ENCODE results near the gene H1-8.
"Not testable (repeated sequence)": the region's sequence is repeated elsewhere in the genome, so short reads cannot be mapped to it uniquely, and the experiment has no call there.

Gene H1-8

DNA sequence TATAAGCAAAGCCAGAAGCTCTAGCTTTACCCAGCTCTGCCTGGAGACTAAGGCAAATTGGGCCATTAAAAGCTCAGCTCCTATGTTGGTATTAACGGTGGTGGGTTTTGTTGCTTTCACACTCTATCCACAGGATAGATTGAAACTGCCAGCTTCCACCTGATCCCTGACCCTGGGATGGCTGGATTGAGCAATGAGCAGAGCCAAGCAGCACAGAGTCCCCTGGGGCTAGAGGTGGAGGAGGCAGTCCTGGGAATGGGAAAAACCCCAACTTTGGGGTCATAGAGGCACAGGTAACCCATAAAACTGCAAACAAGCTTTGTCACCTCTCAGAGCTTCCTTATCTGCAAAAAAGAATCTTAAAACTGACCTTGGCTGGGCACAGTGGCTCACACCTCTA, 7.9 kb upstream of the H1-8 start:
- Mint-ChIP-seq H3K9me3 (no peaks in the 10 kb centered on the region), H3K27me3 (no peaks in the 10 kb centered on the region)

DNA sequence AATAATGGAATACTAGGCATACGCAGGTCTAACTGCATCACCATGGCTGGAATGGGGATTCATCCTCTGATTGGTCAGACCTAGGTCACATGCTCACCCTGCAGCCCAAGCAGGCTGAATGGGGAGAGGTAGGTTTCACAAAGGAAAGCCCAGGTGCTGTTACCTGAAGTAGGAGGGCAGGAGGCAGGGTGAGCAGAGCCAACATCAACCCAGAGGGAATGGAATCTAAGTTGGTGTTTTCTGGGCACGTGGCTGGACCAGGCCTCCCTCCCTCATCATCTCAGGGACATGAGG, 6.7 kb upstream of the H1-8 start:
- Mint-ChIP-seq H3K27me3 (no peaks in the 10 kb centered on the region), H3K4me3 (no peak overlapping the region), H3K27ac (no peak overlapping the region), H3K36me3 (ENCODE audit: low read depth) (no peaks in the 10 kb centered on the region), H3K9me3 (no peaks in the 10 kb centered on the region), H3K4me1 (ENCODE audit: low read depth) (no peaks in the 10 kb centered on the region)
- DNase-seq: no peak

More for the DNA sequence above, 7.9 kb upstream of the H1-8 start:
- Mint-ChIP-seq H3K4me3 (no peak overlapping the region), H3K27ac (no peak overlapping the region), H3K4me1 (ENCODE audit: low read depth) (no peaks in the 10 kb centered on the region), H3K36me3 (ENCODE audit: low read depth) (no peaks in the 10 kb centered on the region)
- DNase-seq: no peak

DNA sequence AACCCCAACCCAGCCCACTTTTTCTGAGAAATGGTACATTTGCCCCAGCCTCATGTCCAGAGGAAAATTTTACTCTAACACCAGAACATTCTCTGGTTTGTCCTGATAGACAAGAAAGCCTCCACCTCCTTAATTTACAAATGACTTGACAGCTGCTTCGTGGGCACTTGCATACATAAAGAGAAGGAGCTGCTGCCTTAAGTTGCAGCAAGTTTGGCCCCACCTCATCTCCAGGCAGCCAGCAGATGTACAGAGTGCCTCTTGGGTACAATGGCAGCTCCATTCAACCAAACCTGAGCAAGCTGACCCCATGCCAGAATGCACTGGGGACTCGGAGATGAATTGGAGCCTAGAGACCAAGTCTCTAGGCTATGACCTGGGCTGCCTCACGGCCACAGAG, 6.2 kb upstream of the H1-8 start:
- DNase-seq: no peak
- Mint-ChIP-seq H3K36me3 (ENCODE audit: low read depth) (no peaks in the 10 kb centered on the region), H3K27me3 (no peaks in the 10 kb centered on the region), H3K27ac (no peak overlapping the region), H3K4me1 (ENCODE audit: low read depth) (no peaks in the 10 kb centered on the region), H3K4me3 (no peak overlapping the region), H3K9me3 (no peaks in the 10 kb centered on the region)

DNA sequence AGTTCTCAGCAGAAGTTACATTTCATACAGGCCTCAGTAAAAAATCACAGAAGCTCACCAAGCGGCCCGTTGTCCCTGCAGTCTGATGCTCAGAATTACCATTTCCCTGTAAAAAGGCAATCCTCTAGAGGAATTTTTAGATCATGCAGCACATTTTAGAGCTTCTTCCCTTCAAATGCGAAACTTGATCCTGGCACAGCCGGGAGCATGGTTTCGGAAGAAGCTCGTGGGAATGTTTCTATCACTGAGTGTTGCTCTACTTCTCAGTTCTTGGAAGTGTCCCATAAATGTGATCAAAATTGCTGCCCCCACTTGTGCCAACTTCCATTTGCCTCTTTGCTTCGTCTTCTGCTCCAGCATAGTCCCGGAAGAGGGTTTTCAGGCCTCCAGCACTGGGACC, 3.8 kb upstream of the H1-8 start:
- Mint-ChIP-seq H3K4me3 (no peak overlapping the region), H3K9me3 (no peaks in the 10 kb centered on the region), H3K4me1 (ENCODE audit: low read depth) (no peaks in the 10 kb centered on the region), H3K27me3 (no peaks in the 10 kb centered on the region), H3K36me3 (ENCODE audit: low read depth) (no peaks in the 10 kb centered on the region), H3K27ac (no peak overlapping the region)
- DNase-seq: no peak

DNA sequence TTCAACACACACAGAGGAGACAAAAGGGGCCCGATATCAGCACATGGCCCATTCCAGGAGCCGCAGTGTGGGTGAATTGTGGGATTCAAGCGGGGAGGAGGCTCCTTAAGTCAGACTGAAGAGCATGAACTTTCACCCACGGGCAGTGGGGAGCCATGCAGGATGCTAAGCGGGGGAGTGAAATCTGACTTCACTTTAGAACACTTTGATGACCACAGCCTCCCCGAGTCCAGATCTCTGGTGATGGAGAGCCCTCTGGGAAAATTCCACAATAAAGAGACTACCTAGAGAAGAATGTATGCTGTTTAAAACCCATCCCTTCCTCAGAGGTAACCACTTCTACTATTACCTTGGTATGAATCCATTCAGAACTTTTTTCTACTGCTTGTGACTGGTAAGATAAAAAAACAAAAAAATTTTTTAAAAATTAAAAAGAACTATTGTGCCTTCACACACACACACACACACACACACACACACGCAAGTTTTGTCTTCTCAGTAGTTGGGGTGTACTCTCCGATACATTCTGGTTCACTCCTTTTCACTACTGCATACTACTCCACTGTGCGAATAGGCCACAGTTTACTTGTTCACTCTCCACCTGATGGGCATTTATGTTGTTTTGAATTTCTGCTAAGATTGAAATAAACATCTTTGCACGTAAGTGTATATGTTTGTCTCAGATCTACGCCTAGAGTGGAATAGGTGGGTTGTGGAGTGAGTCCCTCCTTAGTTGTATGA, 2.0 kb upstream of the H1-8 start:
- no peak for DNase-seq
- Mint-ChIP-seq H3K27me3 (no peaks in the 10 kb centered on the region), H3K4me3 (no peak overlapping the region), H3K9me3 (no peaks in the 10 kb centered on the region), H3K27ac (no peak overlapping the region), H3K4me1 (ENCODE audit: low read depth) (no peaks in the 10 kb centered on the region), H3K36me3 (ENCODE audit: low read depth) (no peaks in the 10 kb centered on the region)

DNA sequence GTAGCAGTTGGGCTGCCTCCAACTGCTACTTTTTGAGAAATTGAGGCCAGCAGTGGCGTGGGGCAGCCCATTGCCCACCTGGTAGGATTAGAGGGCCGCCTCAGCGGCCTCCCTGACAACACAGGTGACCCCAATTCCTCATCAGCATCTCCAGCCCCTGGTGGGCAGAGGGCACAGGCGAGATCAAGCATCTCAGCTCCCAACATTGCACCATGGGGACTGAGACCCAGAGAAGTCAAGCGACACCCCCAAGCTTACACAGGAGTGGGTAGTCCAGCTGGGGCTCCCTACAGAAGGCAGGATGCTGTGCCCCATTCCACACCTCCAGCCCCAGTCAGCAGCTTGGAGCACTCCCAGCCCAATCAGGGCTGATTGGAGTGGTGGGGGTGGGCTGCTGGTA, 228 bp upstream of the H1-8 start:
- Mint-ChIP-seq H3K27me3 (no peaks in the 10 kb centered on the region), H3K27ac (no peak overlapping the region), H3K4me3 (no peak overlapping the region), H3K36me3 (ENCODE audit: low read depth) (no peaks in the 10 kb centered on the region), H3K9me3 (no peaks in the 10 kb centered on the region), H3K4me1 (ENCODE audit: low read depth) (no peaks in the 10 kb centered on the region)
- DNase-seq: no peak

DNA sequence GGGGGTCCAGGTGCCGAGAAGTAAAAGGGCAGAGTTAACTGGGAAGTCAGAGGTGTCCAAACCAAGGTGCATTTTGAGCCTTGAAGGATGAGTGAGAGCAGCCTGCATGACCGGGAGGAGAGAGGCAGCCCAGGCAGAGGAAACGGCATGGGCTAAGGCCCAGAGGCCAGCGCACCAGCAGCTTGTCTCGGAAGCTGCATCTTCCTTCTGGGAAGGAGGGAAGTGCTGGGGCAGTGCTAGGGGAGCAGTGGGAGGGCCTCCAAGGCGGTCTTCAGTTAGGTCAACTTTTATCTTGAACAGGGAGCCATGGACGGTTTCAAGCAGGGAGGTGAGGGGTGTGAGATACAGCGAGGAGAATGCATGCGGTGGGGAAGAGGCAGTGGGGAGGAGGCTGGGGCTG, 1.0 kb downstream of the H1-8 start:
- no peaks in the 10 kb centered on the region for H3K27me3 Mint-ChIP-seq

DNA sequence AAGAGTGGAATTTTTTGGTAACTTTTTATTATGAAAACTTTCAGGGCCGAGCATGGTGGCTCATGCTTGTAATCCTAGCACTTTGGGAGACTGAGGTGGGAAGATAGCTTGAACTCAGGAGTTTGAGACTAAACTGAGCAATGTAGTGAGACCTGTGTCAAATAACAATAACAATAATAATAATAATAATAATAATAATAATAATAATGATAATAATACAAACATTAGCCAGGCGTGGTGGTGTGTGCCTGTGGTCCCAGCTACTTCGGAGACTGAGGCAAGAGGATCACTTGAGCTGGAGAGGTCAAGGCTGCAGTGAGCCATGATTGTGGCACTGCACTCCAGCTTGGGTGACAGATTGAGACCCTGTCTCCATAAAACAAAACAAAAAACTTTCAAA, 3.0 kb downstream of the H1-8 start:
- not testable (repeated sequence) for DNase-seq; H3K4me1 Mint-ChIP-seq (ENCODE audit: low read depth); H3K4me3 Mint-ChIP-seq; H3K9me3 Mint-ChIP-seq; H3K27ac Mint-ChIP-seq; H3K36me3 Mint-ChIP-seq (ENCODE audit: low read depth); H3K27me3 Mint-ChIP-seq

More for the DNA sequence above, 1.0 kb downstream of the H1-8 start:
- Mint-ChIP-seq H3K9me3 (no peaks in the 10 kb centered on the region), H3K27ac (no peak overlapping the region), H3K36me3 (ENCODE audit: low read depth) (no peaks in the 10 kb centered on the region), H3K4me3 (no peak overlapping the region), H3K4me1 (ENCODE audit: low read depth) (no peaks in the 10 kb centered on the region)
- DNase-seq: no peak

DNA sequence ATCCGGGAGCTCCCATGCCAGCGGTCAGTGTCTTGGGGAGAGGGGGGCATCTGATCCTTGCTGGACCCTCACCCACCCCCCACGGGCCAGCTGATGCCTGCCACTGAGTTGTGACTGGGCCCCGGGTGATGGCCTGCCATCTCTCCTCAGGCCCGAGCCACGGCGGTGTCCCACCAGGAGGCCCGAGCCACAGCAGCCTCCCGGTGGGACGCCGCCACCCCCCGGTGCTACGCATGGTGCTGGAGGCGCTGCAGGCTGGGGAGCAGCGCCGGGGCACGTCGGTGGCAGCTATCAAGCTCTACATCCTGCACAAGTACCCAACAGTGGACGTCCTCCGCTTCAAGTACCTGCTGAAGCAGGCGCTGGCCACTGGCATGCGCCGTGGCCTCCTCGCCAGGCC, 4.3 kb downstream of the H1-8 start:
- H3K4me1 Mint-ChIP-seq (ENCODE audit: low read depth): no peaks in the 10 kb centered on the region
- no peak for DNase-seq
- no peaks in the 10 kb centered on the region for H3K36me3 Mint-ChIP-seq (ENCODE audit: low read depth)
- H3K4me3 Mint-ChIP-seq: no peak overlapping the region
- no peak overlapping the region for H3K27ac Mint-ChIP-seq
- H3K27me3 Mint-ChIP-seq: no peaks in the 10 kb centered on the region
- H3K9me3 Mint-ChIP-seq: no peaks in the 10 kb centered on the region

DNA sequence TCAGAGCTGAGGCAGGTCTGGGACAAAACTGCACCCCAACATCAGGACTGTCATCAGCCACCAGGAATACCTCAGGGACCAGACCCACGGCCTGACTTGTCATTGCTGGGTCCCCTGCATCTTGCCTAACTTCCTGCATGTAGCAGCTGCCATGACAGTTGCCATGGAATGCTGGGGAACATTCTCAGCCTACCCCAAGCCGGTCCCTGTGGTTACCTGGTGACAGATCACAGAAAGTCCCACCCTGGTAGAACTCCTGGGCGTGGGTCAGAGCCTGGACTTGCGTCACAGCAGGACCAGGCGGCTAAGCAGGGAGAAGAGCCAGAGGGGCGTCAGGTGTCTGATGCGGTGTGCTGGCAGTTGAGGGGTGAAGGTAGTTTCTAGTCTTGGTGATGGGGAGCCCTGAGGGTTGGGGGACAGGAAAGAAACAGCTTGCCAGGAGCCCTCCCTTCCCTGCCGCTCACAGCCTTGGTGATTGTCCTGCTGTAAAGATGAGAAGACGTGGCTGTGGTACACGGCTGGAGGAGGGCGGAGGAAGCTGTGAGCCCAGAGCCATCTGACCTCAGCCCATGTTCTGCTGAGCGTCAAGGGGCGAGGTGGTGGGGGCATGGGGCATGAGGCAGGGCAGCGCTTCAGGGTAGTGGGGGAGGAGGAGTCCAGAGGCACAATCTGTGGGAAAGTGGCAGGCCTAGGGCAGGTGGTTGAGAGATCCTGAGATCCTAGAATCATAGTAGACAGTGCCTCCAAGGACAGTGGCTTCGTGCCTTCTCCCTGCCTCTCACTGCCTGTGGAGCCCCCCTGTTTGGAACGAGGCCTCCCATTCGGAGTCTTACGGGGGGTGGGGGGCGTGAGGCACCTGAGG, 5.4 kb downstream of the H1-8 start:
- Mint-ChIP-seq H3K4me3 (no peak overlapping the region), H3K4me1 (ENCODE audit: low read depth) (no peaks in the 10 kb centered on the region), H3K27ac (no peak overlapping the region), H3K9me3 (no peaks in the 10 kb centered on the region), H3K27me3 (no peaks in the 10 kb centered on the region), H3K36me3 (ENCODE audit: low read depth) (no peaks in the 10 kb centered on the region)
- no peak for DNase-seq

DNA sequence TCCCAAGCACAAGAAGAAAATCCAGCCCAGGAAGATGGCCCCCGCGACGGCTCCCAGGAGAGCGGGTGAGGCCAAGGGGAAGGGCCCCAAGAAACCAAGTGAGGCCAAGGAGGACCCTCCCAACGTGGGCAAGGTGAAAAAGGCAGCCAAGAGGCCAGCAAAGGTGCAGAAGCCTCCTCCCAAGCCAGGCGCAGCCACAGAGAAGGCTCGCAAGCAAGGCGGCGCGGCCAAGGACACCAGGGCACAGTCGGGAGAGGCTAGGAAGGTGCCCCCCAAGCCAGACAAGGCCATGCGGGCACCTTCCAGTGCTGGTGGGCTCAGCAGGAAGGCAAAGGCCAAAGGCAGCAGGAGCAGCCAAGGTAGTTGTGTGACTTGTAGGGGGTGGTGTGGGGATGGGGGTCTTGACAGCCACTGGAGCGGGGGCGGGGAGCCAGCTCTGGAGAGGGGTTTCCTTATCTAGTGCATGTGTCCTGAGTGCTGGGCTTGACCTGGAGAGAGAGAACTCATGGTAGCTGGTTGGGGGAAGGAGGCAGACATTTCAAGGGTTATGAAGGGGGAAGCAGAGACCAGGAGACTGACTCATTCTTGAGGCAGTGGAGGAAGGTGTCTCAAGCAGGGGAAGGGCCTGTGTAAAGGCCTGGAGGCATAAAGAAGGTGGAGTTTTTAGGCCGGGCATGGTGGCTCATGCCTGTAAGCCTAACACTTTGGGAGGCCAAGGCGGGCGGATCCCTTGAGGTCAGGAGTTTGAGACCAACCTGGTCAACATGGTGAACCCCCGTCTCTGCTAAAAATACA, 6.2 kb downstream of the H1-8 start:
- Mint-ChIP-seq H3K4me3 (no peak overlapping the region), H3K4me1 (ENCODE audit: low read depth) (peaks cover 8% of the 10 kb centered on the region), H3K27ac (no peak overlapping the region), H3K36me3 (ENCODE audit: low read depth) (no peaks in the 10 kb centered on the region), H3K9me3 (no peaks in the 10 kb centered on the region), H3K27me3 (peaks cover under 1% of the 10 kb centered on the region)
- no peak for DNase-seq

DNA sequence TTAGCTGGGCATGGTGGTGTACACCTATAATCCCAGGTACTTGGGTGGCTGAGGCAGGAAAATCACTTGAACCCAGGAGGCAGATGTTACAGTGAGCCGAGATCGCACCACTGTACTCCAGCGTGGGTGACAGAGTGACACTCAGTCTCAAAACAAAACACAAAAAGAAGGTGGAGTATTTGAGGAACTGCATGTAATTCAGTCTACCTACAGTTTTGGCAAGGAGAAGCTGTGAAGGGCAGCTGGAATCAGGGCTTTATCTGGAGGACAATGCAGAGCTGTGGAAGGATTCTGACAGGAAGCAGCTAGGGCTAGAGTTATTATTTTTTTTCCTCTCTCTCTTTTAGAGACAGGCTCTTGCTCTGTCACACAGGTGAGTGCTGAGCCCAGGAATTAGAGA, 6.8 kb downstream of the H1-8 start:
- H3K27ac Mint-ChIP-seq: no peak overlapping the region
- no peaks in the 10 kb centered on the region for H3K9me3 Mint-ChIP-seq
- H3K4me3 Mint-ChIP-seq: no peak overlapping the region
- DNase-seq: no peak
- H3K36me3 Mint-ChIP-seq (ENCODE audit: low read depth): no peaks in the 10 kb centered on the region
- peaks cover 14% of the 10 kb centered on the region for H3K4me1 Mint-ChIP-seq (ENCODE audit: low read depth)
- H3K27me3 Mint-ChIP-seq: peaks cover 6% of the 10 kb centered on the region

DNA sequence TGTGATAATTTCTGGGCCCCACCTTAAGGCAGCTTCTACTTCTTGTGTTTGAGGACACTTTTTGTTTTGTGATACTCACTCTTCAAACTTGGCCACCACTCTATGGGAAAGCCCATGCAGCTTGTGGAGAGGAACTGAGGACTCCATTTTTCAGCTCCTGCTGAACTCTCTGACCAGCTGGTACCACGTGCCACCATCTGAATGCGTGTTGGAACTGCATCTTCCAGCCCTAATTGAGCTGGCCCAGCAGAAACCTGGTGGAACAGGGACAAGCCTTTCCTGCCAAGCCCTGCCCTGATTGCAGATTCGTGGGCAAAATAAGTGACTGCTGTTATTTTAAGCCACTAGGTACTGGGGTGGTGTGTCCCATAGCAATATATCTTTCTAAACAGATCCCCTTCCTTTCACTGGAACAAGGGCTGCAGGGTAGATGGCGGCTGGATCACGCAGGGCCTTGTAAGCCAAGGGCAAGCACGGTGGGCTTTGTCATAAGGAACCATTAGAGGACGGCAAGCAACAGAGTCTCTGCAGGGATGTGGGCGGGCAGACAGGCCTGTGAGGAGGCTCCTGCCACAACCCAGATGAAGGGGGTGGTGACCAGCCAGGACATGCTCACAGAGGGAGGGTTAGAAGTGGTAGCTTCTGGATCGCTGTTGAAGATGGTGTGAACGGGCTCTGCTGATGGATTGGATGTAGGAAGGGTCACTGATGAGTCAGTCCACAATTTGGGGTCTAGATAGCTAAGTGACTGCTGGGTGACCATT, 9.5 kb downstream of the H1-8 start:
- Mint-ChIP-seq H3K27me3 (peaks cover 8% of the 10 kb centered on the region), H3K9me3 (no peaks in the 10 kb centered on the region), H3K4me3 (no peak overlapping the region), H3K27ac (no peak overlapping the region), H3K36me3 (ENCODE audit: low read depth) (no peaks in the 10 kb centered on the region), H3K4me1 (ENCODE audit: low read depth) (peaks cover 14% of the 10 kb centered on the region)
- DNase-seq: no peak

DNA sequence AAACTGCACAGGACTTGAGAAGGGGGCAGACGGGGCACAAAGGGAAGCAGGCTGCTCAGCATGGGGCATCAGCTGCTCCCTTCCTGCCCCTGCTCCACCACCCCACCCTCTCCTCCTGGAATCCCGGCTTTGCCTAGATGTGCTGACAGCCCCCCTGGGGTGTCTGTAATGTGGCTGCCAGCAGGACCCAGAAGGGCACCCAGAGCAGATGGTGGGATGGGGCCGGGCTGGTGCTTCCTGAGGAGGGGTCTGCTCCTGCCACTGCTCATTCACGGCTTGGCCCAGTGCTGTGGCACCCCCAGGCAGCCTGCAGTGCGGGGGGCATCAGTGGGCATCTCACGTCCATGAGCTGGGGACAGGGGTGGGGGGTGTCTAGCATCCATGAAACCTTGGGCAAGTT, 10.2 kb downstream of the H1-8 start:
- DNase-seq: no peak
- H3K4me1 Mint-ChIP-seq (ENCODE audit: low read depth): peaks cover 15% of the 10 kb centered on the region
- no peaks in the 10 kb centered on the region for H3K36me3 Mint-ChIP-seq (ENCODE audit: low read depth)
- H3K4me3 Mint-ChIP-seq: no peak overlapping the region
- H3K27ac Mint-ChIP-seq: no peak overlapping the region
- no peaks in the 10 kb centered on the region for H3K9me3 Mint-ChIP-seq
- peaks cover 8% of the 10 kb centered on the region for H3K27me3 Mint-ChIP-seq
